ENCODE measurements around the gene ALPK3. TPM values are rescaled to one million over a fixed set of nuclear protein-coding genes. Genes with fewer than 3 reads are reported as not detected.

ALPK3 gene
- total RNA-seq, 1 experiment from 2014 or later = 17.7 TPM

GRCh38 chr15:84807228-84807627 is 9.9 kb upstream of the ALPK3 start:
- H2AK5ac ChIP-seq (ENCODE audit: insufficient read length, low read length) = no peak overlapping the region

More at GRCh38 chr15:84807228-84807627, 9.9 kb upstream of the ALPK3 start:
- no peak overlapping the region for H3K23ac ChIP-seq (ENCODE audit: insufficient read length, low read depth, low read length)
- no peak overlapping the region for H2BK5ac ChIP-seq (ENCODE audit: insufficient read length, low read length)
- no peaks in the 10 kb centered on the region for H3K9me3 Mint-ChIP-seq
- no peak overlapping the region for H3K4me2 ChIP-seq (ENCODE audit: insufficient read depth, insufficient read length, low read length)
- no peak overlapping the region for H3K14ac ChIP-seq (ENCODE audit: insufficient read depth, low read length)
- no peaks in the 10 kb centered on the region for H3K27me3 Mint-ChIP-seq (ENCODE audit: low read depth)
- H3K4me1 Mint-ChIP-seq = no peaks in the 10 kb centered on the region; a peak in 1 of 4 replicates
- no peaks in the 10 kb centered on the region for H3K4me1 ChIP-seq (ENCODE audit: insufficient read depth, low read length)
- H4K8ac ChIP-seq (replicated peaks; ENCODE audit: insufficient read length, low read depth, low read length) = no peak overlapping the region
- H3K27me3 ChIP-seq (ENCODE audit: insufficient read depth, low read length) = no peaks in the 10 kb centered on the region
- H3K56ac ChIP-seq (ENCODE audit: insufficient read length, low read depth, low read length) = no peak overlapping the region
- no peak overlapping the region for H4K91ac ChIP-seq (ENCODE audit: insufficient read length, low read depth, low read length)
- no peak overlapping the region for H3K18ac ChIP-seq (ENCODE audit: insufficient read length, low read depth, low read length)
- H2BK120ac ChIP-seq (ENCODE audit: low read depth, low read length, poor library complexity, severe bottlenecking) = no peak overlapping the region
- H3K79me1 ChIP-seq (ENCODE audit: insufficient read depth, low read depth, low read length, poor library complexity, severe bottlenecking) = no peaks in the 10 kb centered on the region
- no peak overlapping the region for H3K4ac ChIP-seq (ENCODE audit: low read depth, low read length)
- peaks cover 4 to 17% (median 14%) of the 10 kb centered on the region in 3 experiments; a peak in 5 of 7 replicates for H3K36me3 Mint-ChIP-seq (ENCODE audit: insufficient read depth in 1 of 3, low read depth in 3 of 3)
- no peak overlapping the region for H3K9ac ChIP-seq (ENCODE audit: extremely low read depth, insufficient read length, low read length)
- no peak overlapping the region for H3K27ac Mint-ChIP-seq
- H4K5ac ChIP-seq (ENCODE audit: insufficient read length, low read depth, low read length) = no peak overlapping the region
- H2AFZ ChIP-seq (ENCODE audit: low read length) = no peak overlapping the region
- H3K79me2 ChIP-seq (ENCODE audit: insufficient read depth, low read length) = no peaks in the 10 kb centered on the region
- DNase-seq = no peak
- H2BK12ac ChIP-seq (ENCODE audit: insufficient read length, low read depth, low read length) = no peak overlapping the region
- H3T11ph ChIP-seq (ENCODE audit: low read length) = no peak overlapping the region
- no peaks in the 10 kb centered on the region for H3K23me2 ChIP-seq (ENCODE audit: insufficient read length, low read depth, low read length, poor library complexity, severe bottlenecking)
- H2BK15ac ChIP-seq (ENCODE audit: low read depth, low read length) = no peak overlapping the region
- no peak overlapping the region for H3K4me3 Mint-ChIP-seq
- no peak overlapping the region for H2BK20ac ChIP-seq (ENCODE audit: low read depth, low read length, poor library complexity, severe bottlenecking)
- no peaks in the 10 kb centered on the region for H4K20me1 ChIP-seq (ENCODE audit: control insufficient read depth, insufficient read depth, insufficient read length)
- WGBS (ENCODE audit: extremely low coverage, insufficient read length, low lambda C conversion rate) = no CpG with 5 or more reads among the region's 3 CpGs
- no peak overlapping the region for H3K27ac ChIP-seq (ENCODE audit: insufficient read length, low read depth, low read length)
- no peak for TF ChIP-seq CTCF (conservative IDR thresholded peaks at IDR 0.05)
- H3K9me3 ChIP-seq (ENCODE audit: control insufficient read depth, low read depth, low read length) = no peaks in the 10 kb centered on the region

Data from H9 (cell line).